HepG2 (cell line): Measurements from ENCODE around the gene RNF5. TPM values are rescaled to one million over a fixed set of nuclear protein-coding genes. Genes with fewer than 3 reads are reported as not detected.

ENCODE experiments used
- CBX5 ChIP-seq: sonication (generic); formaldehyde crosslinking; IDR thresholded peaks from 2 replicates; pipeline ENCODE4 v1.4.0; 2020; ENCODE audit warnings: missing genetic modification reagents, borderline replicate concordance
- DRAP1 ChIP-seq: IDR thresholded peaks from 2 replicates; pipeline ENCODE4 v1.6.1; 2016; ENCODE audit warnings: missing genetic modification reagents, missing compliant biosample characterization
- ELF3 ChIP-seq: IDR thresholded peaks from 2 replicates; pipeline ENCODE4 v1.6.1; 2016; ENCODE audit warnings: missing genetic modification reagents, missing compliant biosample characterization
- ESRRA ChIP-seq: sonication (generic); formaldehyde crosslinking; IDR thresholded peaks from 2 replicates; pipeline ENCODE4 v1.5.1; 2020; ENCODE audit warnings: mild to moderate bottlenecking, low read depth, missing genetic modification reagents
- HOXA3 ChIP-seq: sonication (generic); formaldehyde crosslinking; IDR thresholded peaks from 2 replicates; pipeline ENCODE4 v1.5.0; 2020; ENCODE audit warnings: missing genetic modification reagents
- MAZ ChIP-seq, 2 experiments: sonication (generic) in 1 of 2; formaldehyde crosslinking in 1 of 2; IDR thresholded peaks; 2 replicates each; pipeline versions ENCODE4 v1.5.0 to v1.6.1; 2012 to 2020; ENCODE audit warnings: low read depth in 2 of 2, mild to moderate bottlenecking in 2 of 2, borderline replicate concordance in 1 of 2, improper control_type of control experiment in 1 of 2, low read length in 1 of 2, missing genetic modification reagents in 1 of 2, moderate library complexity in 1 of 2
- MED8 ChIP-seq: sonication (generic); formaldehyde crosslinking; IDR thresholded peaks from 2 replicates; pipeline ENCODE4 v1.8.1; 2023; ENCODE audit warnings: mild to moderate bottlenecking, missing genetic modification reagents; ENCODE audit not compliant: insufficient replicate concordance
- NFYB ChIP-seq: sonication (generic); formaldehyde crosslinking; IDR thresholded peaks from 2 replicates; pipeline ENCODE4 v1.4.0; 2020; ENCODE audit warnings: missing genetic modification reagents
- NR1H2 ChIP-seq: sonication (generic); formaldehyde crosslinking; IDR thresholded peaks from 2 replicates; pipeline ENCODE4 v1.8.1; 2022; ENCODE audit warnings: low read depth, missing genetic modification reagents, borderline replicate concordance
- POLR2A ChIP-seq, 2 experiments: IDR thresholded peaks; 2 replicates each; pipeline ENCODE4 v1.6.1; 2011; ENCODE audit warnings: low read depth in 2 of 2, low read length in 2 of 2, mild to moderate bottlenecking in 1 of 2, moderate library complexity in 1 of 2; ENCODE audit not compliant: insufficient read depth in 1 of 2
- SKIL ChIP-seq: sonication (generic); formaldehyde crosslinking; IDR thresholded peaks from 2 replicates; pipeline ENCODE4 v1.8.0; 2022; ENCODE audit warnings: missing genetic modification reagents, mild to moderate bottlenecking, moderate library complexity, borderline replicate concordance
- SRF ChIP-seq: IDR thresholded peaks from 2 replicates; pipeline ENCODE4 v1.6.1; 2011; ENCODE audit warnings: mild to moderate bottlenecking, low read depth, low read length, moderate library complexity
- ZFYVE20 ChIP-seq: sonication (generic); formaldehyde crosslinking; IDR thresholded peaks from 2 replicates; pipeline ENCODE4 v1.8.0; 2023; ENCODE audit warnings: low read depth, mild to moderate bottlenecking, moderate library complexity, missing genetic modification reagents, borderline replicate concordance
- ZNF205 ChIP-seq: IDR thresholded peaks from 2 replicates; pipeline ENCODE4 v1.6.1; 2018; ENCODE audit warnings: missing biosample characterization, missing genetic modification reagents
- ZNF546 ChIP-seq: sonication (generic); formaldehyde crosslinking; conservative IDR thresholded peaks from 2 replicates; pipeline ENCODE4 v1.8.1; 2023; ENCODE audit warnings: mild to moderate bottlenecking, missing genetic modification reagents
- ZNF747 ChIP-seq: sonication (generic); formaldehyde crosslinking; IDR thresholded peaks from 2 replicates; pipeline ENCODE4 v1.8.1; 2023; ENCODE audit warnings: missing genetic modification reagents, mild to moderate bottlenecking, borderline replicate concordance
- ZNF772 ChIP-seq: sonication (generic); formaldehyde crosslinking; IDR thresholded peaks from 2 replicates; pipeline ENCODE4 v1.5.0; 2020; ENCODE audit warnings: mild to moderate bottlenecking, missing genetic modification reagents
- ZNF780A ChIP-seq: sonication (generic); formaldehyde crosslinking; IDR thresholded peaks from 2 replicates; pipeline ENCODE4 v1.8.0; 2022; ENCODE audit warnings: mild to moderate bottlenecking, missing genetic modification reagents, moderate library complexity
- ZSCAN21 ChIP-seq: sonication (generic); formaldehyde crosslinking; IDR thresholded peaks from 2 replicates; pipeline ENCODE4 v1.8.0; 2022; ENCODE audit warnings: mild to moderate bottlenecking, missing genetic modification reagents, moderate library complexity, borderline replicate concordance
- polyA plus RNA-seq, 8 experiments: library from polyadenylated mRNA; depleted of rRNA in 3 of 8; stranded (reverse) in 7 of 8; unstranded in 1 of 8; fragments of >200 nt; fragmentation: Illumina TruSeq in 4 of 8; extraction: Trizol in 4 of 8; gene quantifications; 2 replicates each; pipeline versions ENCODE4 v1.2.1 to v1.2.3, GENCODE V29; 2011 to 2016; ENCODE audit warnings: low read depth in 4 of 8, missing spikeins in 1 of 8, mixed read lengths in 1 of 8; ENCODE audit not compliant: insufficient read depth in 1 of 8
- total RNA-seq, 5 experiments: library from RNA; depleted of rRNA; stranded (reverse); fragments of >200 nt; fragmentation: Illumina TruSeq; extraction: Trizol; gene quantifications; 2 replicates each; pipeline ENCODE4 v1.2.3, GENCODE V29; 2016; ENCODE audit warnings: low read depth in 1 of 5
- TF ChIP-seq, protein P1 (sequence below): sonication (generic); formaldehyde crosslinking; IDR thresholded peaks from 2 replicates; pipeline ENCODE4 v1.4.0; 2020; ENCODE audit warnings: missing genetic modification reagents
- TF ChIP-seq, protein P2 (sequence below): sonication (generic); formaldehyde crosslinking; IDR thresholded peaks from 2 replicates; pipeline ENCODE4 v1.5.1; 2020; ENCODE audit warnings: missing genetic modification reagents, mild to moderate bottlenecking, borderline replicate concordance
- TF ChIP-seq, protein P3 (sequence below): IDR thresholded peaks from 2 replicates; pipeline ENCODE4 v1.6.1; 2012; ENCODE audit warnings: inconsistent platforms

Gene RNF5
- total and polyA plus RNA-seq, 2 of the 13 experiments (the other 11 are each of a cell fraction or from before 2014, with no cell fraction given) = 98.0 to 131 TPM

DNA sequence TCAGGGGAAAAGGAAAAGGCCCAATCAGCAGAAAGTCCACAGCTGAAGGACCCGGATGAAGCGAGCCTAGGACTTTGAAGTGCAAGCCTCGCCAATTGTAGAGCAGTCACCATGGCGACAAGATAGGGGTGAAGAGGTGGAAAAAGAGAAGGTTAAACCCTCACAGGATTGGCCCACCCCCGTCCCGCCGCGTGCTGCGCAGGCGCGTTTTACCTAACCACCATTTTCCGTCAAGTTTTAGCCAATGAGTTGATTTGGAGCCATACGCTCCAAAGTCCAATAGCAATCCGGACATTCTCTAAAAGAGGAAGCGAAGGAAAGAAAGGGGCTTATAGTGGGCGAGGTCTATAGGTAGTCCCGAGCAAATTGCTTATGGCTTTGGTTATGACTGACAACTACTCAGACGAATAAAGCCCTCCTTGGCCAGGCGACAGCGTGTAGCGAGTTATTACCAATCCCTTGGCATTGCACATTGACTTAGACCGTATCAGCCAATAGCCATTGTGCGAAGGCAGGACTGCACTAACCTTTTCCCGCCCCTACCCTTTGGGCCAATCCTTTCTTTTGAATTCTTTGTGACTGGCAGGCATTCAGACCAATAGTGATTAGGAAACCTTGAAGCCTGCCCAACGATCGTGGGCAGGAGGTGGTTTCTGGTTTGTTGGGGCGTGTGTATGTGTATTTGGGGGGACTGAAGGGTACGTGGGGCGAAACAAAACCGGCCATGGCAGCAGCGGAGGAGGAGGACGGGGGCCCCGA is at the start of gene RNF5 (continued):
- peak; percentile 25; the same call in 1 of the 2 replicates for TF ChIP-seq ESRRA (CRISPR knock-in tag)
- TF ChIP-seq ZSCAN21 (CRISPR knock-in tag) = no peak
- TF ChIP-seq ZNF772 (CRISPR knock-in tag) = peak; percentile 78; the same call in 1 of the 2 replicates
- TF ChIP-seq, protein P1, sequence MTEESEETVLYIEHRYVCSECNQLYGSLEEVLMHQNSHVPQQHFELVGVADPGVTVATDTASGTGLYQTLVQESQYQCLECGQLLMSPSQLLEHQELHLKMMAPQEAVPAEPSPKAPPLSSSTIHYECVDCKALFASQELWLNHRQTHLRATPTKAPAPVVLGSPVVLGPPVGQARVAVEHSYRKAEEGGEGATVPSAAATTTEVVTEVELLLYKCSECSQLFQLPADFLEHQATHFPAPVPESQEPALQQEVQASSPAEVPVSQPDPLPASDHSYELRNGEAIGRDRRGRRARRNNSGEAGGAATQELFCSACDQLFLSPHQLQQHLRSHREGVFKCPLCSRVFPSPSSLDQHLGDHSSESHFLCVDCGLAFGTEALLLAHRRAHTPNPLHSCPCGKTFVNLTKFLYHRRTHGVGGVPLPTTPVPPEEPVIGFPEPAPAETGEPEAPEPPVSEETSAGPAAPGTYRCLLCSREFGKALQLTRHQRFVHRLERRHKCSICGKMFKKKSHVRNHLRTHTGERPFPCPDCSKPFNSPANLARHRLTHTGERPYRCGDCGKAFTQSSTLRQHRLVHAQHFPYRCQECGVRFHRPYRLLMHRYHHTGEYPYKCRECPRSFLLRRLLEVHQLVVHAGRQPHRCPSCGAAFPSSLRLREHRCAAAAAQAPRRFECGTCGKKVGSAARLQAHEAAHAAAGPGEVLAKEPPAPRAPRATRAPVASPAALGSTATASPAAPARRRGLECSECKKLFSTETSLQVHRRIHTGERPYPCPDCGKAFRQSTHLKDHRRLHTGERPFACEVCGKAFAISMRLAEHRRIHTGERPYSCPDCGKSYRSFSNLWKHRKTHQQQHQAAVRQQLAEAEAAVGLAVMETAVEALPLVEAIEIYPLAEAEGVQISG (CRISPR knock-in tag) = peak; percentile 40; the same call in 1 of the 2 replicates
- TF ChIP-seq ZNF546 (CRISPR knock-in tag) = 0 out of 2 replicates have a peak, but pooled peaks have one; percentile 30
- TF ChIP-seq ELF3 = peak; percentile 64
- TF ChIP-seq NFYB (CRISPR knock-in tag) = peak; percentile 92
- peak; percentile 71; the same call in 1 of the 2 replicates for TF ChIP-seq DRAP1 (CRISPR knock-in tag)
- no peak for TF ChIP-seq SKIL (CRISPR knock-in tag)
- TF ChIP-seq ZNF747 (CRISPR knock-in tag) = peak; percentile 65; the same call in 1 of the 2 replicates
- TF ChIP-seq ZFYVE20 (CRISPR knock-in tag) = no peak
- TF ChIP-seq, protein P2, sequence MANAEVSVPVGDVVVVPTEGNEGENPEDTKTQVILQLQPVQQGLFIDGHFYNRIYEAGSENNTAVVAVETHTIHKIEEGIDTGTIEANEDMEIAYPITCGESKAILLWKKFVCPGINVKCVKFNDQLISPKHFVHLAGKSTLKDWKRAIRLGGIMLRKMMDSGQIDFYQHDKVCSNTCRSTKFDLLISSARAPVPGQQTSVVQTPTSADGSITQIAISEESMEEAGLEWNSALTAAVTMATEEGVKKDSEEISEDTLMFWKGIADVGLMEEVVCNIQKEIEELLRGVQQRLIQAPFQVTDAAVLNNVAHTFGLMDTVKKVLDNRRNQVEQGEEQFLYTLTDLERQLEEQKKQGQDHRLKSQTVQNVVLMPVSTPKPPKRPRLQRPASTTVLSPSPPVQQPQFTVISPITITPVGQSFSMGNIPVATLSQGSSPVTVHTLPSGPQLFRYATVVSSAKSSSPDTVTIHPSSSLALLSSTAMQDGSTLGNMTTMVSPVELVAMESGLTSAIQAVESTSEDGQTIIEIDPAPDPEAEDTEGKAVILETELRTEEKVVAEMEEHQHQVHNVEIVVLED (CRISPR knock-in tag) = peak; percentile 43; the same call in 1 of the 2 replicates
- TF ChIP-seq CBX5 = no peak
- TF ChIP-seq, protein P3, sequence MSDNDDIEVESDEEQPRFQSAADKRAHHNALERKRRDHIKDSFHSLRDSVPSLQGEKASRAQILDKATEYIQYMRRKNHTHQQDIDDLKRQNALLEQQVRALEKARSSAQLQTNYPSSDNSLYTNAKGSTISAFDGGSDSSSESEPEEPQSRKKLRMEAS = peak; percentile 70; the same call in 1 of the 2 replicates
- TF ChIP-seq NR1H2 (CRISPR knock-in tag) = no peak
- peak; percentile 50 for TF ChIP-seq HOXA3 (CRISPR knock-in tag)
- no peak; the same call in 1 of the 2 replicates for TF ChIP-seq ZNF205 (CRISPR knock-in tag)
- TF ChIP-seq MED8 (CRISPR knock-in tag) = no peak
- no peak for TF ChIP-seq MAZ (IDR thresholded peaks at IDR 0.05; ENCODE audit: borderline replicate concordance, low read depth, low read length)
- TF ChIP-seq MAZ (CRISPR knock-in tag; IDR thresholded peaks at IDR 0.05; ENCODE audit: low read depth) = peak; percentile 81
- TF ChIP-seq SRF = no peak
- no peak for TF ChIP-seq ZNF780A (CRISPR knock-in tag)
- peak; percentile 1 to 14; a peak in 1 of 4 replicates for TF ChIP-seq POLR2A (IDR thresholded peaks at IDR 0.05; ENCODE audit: insufficient read depth in 1 of 2, low read depth in 2 of 2, low read length in 2 of 2)
